ENCODE measurements around the gene PPFIA2. TPM values are rescaled to one million over a fixed set of nuclear protein-coding genes. Genes with fewer than 3 reads are reported as not detected.
A peak's percentile ranks its signal among the peaks of the same experiment; 100 is the strongest.

PPFIA2 gene
- not detected in 2 replicates for total RNA-seq

DNA sequence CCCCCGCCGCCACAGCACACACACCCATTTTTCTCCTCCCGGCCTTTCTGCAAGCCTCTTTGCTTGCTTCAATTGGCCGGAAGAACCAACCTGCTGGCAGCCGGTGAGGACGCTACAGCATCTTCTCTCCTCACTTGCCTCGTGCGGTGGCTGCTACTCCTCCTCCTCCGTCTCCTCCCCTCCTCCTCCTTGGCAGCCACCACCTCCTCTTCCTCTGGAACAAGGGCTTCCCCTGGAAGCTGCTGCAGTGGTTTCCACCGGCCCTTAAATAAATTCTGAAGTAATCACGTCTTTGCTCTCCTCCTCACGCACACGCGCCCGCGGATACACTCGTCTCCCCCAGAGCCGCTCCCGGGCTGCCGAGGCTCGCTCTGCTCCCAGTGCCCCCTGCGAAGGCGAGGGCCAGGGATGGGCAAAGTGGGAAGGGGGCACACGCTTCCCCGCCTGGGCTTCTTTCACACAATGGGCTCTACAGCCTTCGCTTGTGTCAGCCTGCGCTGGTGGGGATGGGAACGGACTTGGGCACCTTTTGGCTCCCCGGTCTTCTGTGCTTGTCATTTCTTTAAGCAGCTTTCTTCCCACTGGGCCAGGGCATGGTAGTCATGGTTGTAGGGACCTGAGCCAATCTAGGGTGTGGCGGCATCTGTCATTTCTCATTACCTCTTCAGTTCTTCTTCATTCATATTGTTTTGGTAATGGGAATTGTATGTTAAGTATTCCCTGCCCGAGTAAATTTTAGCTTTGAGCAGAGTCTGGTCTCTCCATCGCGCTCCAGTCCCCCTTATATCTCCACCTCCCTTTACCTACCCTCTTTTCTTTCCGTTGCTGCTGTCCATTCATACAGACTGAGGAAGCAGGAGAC is at the start of gene PPFIA2:
PPFIA2 (minus strand) TSS at position 161 of the 862 bp plus-strand sequence.
- DNase-seq (ENCODE audit: low read depth in 2 of 2): peak in 1 of 2 donors; percentile 1

DNA sequence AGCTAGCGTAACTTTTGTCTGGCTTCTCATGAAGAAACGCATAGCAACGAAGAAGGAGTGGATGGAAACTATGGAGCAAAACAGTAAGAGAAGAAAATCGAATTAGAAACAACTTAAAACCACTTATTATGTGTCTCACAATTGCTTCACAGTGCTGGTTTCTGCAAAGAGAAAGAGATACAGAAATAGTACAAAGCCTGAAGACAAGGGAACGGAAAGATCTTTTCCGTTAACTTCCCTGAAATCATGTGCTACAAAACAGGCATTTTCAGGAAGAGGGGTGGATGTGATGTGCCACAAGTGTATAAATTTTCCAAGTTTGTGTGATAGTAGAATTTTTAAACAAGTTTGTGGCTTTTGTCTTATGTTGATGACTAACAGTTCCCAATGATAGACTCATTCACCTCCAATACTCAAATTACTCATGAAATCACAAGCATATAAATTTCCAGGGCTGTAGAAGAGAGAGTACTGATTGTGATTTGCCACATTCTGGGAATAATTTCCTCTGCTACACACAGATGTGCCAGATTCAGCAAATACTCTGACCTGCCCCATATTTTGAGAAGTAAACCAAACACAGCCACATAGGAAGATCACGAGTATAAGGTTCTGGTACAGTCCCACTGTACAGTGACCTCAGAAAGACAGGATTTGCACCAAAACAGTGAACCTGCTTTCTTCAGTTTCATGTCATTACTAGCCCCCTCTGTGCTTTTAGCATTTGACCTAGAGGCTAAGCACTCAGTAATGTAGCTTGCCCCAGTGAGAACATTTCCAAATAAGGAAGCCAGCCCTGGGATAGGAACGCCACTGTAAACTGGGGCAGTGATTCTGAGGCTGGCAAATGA is 41.4 kb upstream of the PPFIA2 start:
- no peak for DNase-seq (ENCODE audit: low read depth in 2 of 2)

DNA sequence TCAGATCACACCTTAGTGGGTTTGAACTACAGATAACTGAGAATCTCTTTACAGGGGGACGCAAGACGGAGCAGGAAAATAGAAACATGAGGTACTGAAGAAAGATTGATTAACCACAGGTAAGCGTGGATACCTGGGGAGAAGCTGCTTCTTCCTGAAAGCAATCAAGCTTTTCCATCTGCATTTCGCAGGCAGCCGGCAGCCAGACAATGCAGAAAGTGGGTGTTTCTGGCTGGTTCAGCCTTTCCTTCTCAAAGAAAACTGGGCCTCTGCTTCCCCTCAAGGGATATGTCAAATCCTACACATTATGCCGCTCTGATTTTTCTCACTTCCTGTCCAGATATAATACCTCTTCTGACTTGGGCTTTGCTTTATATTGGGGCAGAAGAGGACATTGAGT is 39.1 kb upstream of the PPFIA2 start:
- no peak for DNase-seq (ENCODE audit: low read depth in 2 of 2)

DNA sequence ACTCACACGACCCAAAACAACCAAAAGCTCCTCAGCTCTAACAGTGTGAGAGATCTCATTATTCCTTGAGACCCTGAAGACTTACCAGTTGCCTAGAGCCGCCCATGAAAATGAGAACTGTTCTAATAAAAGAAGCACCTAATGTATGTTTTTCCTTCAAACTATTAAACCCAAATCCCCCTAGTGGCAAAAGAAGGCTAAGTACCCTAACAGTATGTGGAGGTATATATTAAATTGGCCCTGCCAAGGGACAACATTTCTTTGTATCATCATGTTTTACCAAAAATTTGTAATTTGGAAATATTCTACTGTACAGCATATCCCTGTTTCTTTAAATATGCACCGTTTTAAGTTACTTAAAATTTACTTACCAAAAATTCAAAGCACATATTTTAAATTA is 38.0 kb upstream of the PPFIA2 start:
- peak in 1 of 2 donors; percentile 1 for DNase-seq (ENCODE audit: low read depth in 2 of 2)

DNA sequence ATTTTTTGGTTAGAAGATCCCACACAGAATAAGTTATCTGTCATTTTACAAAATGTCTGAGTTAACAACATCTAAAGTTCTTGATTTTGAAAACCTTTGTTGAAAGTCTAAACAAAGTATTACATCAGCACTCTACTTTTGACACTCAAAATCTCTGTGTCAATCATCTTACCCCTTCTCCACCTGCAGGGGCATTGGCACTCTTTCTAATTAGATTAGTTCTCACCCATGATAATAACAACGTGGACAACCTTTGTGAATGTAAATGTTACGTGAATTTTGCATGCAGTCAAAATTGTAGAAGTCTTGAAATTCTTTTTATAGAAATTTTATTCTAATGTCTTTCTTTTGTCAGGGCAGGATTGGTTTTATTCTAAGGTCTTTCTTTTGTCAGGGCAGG is 33.5 kb upstream of the PPFIA2 start:
- no peak for DNase-seq (ENCODE audit: low read depth in 2 of 2)

DNA sequence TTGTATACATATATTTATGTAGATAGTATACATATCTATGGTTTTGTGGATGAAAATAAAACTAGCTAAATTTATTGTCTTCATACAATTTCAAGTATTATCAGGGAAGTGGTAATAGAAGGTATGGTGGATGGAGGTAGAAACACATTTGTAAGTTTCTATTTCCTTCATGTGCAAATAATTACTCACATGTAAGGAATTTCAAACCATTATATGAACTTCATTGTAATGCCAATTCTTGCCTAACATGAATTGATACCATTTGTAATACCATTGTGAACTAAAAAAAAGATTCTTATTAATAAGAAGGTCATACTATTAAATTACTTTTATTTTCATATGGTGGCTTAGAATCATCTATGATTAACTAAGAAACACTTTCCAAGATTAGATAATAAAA is 20.1 kb upstream of the PPFIA2 start:
- no peak for DNase-seq (ENCODE audit: low read depth in 2 of 2)

DNA sequence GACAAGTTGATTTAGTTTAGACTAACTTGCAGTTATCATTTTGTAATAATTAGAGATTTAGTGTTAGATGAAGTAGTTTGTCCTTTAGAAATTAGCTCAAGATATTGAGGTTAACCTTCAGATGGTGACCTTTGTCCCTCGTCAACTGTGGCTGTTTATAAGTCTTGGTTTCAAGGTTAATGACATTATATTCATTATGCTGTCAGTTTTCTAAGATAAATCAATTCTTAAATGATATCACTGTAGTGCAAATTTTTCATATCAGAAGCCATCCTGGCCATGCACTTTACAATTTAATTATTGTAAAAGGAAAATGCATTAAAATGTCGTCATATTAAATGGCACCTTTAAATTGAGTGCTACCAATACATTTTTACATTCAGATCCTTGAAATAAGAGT is 19.6 kb upstream of the PPFIA2 start:
- DNase-seq (ENCODE audit: low read depth in 2 of 2): no peak

DNA sequence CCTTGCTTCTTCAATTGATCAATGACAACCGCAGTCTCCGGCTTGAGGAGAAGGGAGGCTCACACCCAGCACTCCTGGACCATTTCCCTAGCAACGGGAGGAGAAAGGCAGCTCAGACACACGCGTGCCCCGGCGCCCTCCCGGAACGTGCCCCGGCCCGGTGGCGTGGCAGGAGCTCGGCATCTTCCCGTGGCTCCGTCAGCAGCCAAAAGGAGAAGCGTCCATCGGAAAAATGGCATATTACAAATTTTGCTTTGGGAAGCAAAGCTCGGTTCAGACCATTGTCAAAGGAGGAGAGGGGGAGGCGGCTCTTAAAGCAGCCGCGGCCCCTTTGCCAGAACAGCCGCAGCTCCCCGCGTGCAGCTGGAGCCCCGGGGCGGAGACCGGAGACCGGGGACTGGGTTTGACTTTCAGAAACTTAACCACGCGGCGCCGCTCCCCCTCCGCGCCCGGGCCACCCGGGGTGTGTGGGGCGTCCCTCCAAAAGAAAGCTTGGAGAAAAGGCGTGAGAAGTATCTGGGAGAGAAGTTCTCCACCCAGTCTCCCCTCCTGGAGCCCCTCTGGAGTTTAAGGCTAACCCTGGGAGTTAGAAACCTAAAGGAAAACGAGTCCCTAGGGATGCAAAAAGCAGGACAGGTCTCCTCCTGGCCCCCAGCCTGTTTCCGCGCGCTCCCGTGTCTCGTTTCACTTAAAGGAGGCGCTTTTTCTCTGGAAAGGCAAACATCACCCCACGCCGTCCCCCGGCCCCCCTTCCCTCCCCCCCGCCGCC is 545 bp downstream of the PPFIA2 start:
- no peak for DNase-seq (ENCODE audit: low read depth in 2 of 2)

DNA sequence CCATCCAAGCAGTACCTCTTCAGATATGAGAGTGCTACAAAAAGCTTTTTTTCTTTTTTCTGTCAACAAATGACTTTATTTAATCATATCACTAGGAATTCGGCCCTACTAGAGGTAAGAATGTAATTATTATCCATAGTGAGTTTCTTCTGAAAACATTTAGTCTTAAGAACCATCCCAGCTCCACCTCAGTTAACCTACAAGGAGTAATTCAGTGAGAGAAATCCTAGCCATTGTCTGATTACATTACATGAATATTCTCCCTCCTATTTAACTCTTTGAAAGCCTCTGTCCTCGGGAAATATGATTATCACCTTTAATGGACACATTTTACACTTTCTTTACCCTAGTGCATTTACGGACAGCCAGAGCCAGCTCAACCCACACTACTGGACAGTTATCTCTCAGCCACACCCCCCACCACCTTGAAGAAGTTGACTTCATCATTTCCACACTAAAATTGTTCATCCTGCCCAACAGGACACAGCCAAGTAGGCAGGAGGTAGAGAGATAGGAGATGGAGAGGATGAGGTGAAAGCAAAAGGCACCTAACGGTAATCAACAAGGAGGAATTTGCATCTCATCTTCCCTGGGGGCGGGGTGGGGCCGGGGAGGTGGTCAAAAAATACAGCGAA is 1.3 kb downstream of the PPFIA2 start:
- no peak for DNase-seq (ENCODE audit: low read depth in 2 of 2)

DNA sequence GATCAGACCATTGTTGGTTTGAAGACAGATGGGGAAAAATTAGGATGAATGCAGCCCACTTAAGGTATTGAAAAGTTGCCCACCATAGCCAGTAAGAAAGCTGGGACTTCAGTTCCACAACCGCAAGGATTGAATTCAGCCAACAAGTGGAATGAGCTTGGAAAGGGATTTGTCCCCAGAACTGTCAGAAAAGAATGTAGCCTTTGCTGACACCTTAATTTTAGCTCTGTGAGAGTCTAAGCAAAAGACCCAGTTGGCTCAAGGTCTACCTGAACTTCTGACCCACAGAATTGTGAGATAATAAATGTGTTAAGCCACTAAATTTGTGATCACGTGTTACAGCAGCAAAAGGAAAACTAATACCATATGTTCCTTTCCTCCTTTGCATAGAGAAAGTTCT is 29.4 kb downstream of the PPFIA2 start:
- no peak for DNase-seq (ENCODE audit: low read depth in 2 of 2)

DNA sequence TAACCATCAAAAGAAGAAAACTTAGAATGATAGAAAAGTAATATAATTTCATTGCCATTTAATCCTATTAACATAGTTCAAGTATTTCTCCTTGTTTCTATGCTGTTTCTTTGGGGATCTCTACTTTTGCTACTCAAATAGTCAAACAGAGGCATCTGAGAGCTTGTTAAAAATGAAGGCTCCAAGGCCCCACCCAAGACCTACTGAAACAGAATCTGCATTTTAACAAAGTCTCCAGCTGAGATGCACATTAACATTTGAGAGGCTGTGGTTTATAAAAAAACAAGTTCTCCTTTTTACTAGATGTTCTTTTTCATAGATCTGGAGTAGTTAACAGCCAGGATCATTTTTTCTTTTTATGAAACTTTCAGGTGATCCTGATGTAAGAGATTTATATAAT is 31.8 kb downstream of the PPFIA2 start:
- no peak for DNase-seq (ENCODE audit: low read depth in 2 of 2)

DNA sequence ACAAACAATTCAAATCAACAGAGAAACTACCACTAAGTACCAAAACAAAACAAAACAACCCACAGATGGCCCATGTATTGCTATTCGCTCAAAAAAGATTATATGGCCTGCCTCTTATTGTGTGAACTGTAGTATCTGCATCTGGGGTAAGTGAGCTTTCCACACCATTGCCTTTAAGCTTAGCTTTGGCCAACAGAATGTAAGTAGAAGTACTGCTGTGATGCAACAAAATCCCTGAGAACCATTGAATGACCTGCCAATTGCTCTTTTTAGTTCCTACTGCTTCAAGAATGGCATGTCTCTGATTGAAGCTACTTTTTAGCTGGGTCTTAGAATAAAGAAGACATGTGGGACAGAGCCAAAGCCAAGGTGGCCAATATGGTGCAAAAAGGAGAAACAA is 32.5 kb downstream of the PPFIA2 start:
- no peak for DNase-seq (ENCODE audit: low read depth in 2 of 2)

DNA sequence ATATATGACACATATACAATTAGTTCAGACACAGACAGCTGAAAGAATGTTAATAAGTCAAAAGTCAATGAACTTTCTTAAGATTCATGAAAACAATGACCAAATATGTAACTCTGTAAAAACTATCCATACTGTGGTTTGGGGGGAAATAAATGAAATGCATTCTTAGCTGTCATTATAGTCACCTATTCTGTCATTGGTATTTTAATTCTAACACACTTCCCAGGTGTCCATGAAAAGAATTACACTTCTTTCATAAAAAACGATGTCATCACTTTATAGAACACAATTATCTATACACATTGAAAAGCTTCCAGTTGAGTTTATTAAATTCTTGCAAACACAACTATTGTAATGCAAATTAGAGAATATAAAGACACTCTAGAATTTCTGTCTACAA is 35.8 kb downstream of the PPFIA2 start:
- DNase-seq (ENCODE audit: low read depth in 2 of 2): no peak

DNA sequence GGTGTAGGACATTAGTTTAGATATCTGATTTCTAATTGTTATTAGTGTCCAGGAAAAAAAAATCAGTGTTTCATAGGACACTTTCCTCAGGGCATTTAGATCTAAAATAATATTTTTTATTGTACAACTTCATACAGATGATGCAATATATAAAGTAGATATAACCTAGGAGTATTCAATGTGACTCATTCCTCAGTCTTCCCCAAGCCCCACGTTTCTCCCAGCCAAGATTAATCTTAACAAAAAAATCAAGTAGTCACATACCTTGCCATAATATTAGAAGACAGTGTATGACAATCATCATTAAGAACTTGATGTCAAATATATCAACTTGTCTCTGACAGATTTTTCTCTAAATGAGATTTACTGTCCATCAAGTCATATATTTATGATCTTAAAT is 37.1 kb downstream of the PPFIA2 start:
- DNase-seq (ENCODE audit: low read depth in 2 of 2): no peak

DNA sequence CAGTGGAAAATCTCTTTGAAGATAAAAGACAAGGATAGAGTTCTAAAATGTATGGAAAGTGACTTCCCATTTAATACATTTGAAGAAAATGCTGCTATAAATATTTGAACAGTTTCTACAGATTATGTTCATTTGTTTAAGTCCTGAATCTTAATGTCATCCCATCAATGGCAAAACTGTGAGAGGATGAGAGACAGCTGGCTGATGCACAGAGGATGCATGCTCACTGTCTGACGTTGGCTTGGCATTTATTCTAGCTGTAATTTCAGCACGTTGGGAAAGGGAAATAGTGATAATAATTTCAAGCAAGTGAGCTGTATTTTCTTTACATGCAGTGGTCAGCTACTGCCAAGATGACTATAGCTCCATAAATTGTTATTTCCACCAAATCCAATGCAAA is 40.5 kb downstream of the PPFIA2 start:
- DNase-seq (ENCODE audit: low read depth in 2 of 2): no peak

DNA sequence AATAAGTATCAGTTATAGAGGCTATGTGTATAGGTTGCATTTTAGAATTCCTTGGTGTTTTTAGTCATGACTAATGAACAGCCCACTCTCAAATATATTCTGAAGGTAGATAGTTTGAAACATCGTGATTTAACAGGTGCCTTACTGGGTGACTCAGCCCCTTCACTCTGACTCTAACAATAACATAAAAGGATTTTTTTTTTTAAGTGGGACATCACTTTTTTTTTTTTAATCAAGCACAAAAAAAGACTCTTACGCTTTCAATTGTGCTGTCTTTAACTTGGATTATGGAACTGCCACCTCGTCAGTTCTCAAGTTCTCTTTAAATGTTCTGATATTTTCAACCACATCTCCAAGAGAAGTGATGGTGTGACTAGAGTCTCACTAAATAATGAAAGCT is 46.6 kb downstream of the PPFIA2 start:
- no peak for DNase-seq (ENCODE audit: low read depth in 2 of 2)

DNA sequence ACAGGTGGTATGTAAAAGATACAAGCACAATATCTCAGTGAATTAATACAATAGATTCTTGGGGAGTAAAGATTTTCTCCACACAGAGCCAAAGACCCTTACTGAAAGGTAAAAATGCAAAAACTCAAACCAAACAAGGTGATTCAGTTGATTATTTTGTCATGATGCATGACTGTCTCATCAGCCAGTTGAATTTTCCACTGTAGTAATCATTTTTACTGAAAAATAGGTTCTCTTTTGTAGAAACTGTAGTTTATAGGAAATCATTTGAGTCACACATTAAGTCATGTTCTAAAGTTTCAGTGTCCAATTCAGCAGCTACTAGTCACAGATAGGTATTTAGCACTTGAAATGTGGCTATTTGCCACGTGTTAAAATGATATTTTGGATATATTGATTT is 53.6 kb downstream of the PPFIA2 start:
- no peak for DNase-seq (ENCODE audit: low read depth in 2 of 2)

DNA sequence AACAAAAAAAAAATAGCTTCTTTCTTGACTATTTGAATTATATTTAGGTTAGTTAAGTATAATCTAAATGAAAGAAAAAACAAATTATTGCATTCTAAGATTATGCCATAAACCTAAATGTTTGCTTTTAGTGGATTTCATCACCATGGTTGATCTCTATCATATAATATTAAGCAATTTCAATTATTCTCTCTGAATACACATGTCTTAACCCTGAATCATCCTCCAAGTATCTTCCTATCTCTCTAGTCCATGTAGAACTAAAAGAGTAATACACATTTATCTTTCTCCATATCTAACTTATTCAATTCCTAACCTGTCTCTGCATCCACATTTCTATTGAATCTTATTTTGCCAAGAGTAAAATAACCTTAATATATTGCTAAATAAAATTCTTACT is 59.6 kb downstream of the PPFIA2 start:
- no peak for DNase-seq (ENCODE audit: low read depth in 2 of 2)

DNA sequence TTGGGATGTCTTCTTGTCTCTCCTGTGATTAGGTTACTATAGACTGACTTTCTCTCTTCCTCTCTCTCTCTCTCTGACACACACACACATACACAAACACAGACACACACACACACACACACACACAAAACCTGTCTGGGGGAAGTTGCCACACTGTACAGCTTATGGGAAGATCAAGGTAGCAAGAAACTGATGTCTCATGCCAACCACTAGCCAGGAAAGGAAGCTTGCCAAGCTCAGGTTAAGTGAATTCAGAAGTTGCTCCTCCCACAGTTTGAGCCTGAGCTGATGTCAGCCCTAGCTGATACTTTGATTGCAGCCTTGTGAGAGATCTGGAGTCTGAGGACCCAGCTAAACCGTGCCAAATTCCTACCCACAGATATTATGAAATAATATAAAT is 67.1 kb downstream of the PPFIA2 start:
- no peak for DNase-seq (ENCODE audit: low read depth in 2 of 2)

DNA sequence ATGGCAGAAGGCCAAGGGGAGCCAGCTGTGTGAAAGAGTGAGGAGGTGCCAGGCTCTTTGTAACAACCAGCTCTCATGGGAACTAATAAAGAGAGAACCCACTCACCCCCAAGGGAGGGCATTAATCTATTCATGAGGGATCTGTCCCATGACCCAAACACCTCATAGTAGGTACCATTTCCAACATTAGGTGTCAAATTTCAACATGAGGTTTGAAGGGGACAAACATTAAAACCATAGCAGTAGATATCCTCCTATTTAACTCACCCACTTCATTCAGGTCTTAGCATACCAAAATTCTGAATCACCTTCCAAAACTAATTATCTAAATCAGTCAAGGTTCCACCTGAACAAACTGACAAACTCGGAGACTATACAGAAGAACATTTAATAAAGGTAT is 75.3 kb downstream of the PPFIA2 start:
- no peak for DNase-seq (ENCODE audit: low read depth in 2 of 2)

DNA sequence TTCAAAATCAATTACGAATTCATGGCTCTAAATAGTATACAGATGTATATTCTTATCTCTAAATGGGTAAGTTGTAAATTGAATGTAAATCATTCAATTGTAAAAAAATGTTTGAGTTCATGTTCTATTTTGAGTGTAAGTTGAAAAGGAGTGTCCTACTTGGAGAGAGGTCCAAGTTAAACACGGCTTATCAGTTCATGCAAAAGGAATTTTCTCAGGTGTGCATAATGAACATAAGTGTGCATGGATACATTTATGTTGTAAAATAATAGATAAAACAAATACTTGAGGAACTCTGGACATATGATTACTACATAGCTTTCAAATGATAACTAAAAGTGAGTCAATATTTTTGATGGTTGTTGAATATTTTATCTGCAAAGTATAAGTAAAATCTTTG is 79.5 kb downstream of the PPFIA2 start:
- DNase-seq (ENCODE audit: low read depth in 2 of 2): no peak

DNA sequence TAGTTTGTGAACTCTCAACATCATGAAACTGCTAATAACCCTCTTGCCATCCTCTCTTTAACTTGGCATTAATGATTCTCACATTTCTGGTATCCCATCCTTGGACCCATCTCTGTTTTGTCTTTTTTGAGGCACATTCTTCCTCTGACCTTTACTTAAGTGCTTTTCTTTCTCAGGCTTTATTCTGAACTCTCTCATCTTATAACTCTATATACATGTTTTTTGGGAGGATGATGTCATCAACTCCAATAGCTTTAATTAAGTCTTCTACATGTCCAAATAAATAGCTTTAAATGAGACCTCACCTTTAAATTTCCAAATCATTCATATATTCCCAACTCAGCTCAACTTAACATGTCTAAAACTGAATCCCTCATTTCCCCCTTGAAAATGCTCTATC is 88.4 kb downstream of the PPFIA2 start:
- no peak for DNase-seq (ENCODE audit: low read depth in 2 of 2)
